ENCODE measurements around the gene NME5.
"Not testable (repeated sequence)": the region's sequence is repeated elsewhere in the genome, so short reads cannot be mapped to it uniquely, and the experiment has no call there.

NME5 gene

DNA sequence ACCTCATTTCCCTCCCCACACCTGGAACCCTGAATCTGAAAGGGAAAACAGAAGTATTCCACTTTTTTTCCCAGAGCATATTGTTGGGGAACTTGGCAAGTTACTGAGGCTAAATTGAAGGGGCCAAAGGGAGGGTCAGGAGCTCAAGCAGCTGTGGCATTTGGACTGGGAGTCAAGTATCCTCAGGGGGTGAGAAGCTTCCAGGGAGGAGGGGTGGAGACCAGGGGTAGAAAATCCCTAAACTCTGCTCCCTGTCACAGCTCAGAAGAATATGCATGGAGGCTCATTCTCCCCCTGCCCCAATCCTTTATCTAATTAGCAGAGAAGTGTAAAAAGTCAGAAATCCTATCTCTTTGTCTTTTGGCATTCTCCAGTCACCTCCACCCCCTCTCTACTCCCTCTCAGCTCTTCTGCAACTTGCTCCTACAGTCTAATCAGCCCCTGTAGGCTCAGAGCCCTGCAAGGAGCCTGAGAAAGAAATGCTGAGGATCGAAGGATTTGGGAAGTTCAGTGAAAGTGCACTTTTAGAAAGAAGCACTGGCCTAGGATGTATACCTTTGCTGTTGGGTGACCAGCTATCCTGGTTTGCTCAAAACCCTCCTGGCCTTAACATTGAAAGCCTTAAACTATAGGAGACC is 61.1 kb downstream of the NME5 start:
- no peak for DNase-seq (ENCODE audit: low read depth)

DNA sequence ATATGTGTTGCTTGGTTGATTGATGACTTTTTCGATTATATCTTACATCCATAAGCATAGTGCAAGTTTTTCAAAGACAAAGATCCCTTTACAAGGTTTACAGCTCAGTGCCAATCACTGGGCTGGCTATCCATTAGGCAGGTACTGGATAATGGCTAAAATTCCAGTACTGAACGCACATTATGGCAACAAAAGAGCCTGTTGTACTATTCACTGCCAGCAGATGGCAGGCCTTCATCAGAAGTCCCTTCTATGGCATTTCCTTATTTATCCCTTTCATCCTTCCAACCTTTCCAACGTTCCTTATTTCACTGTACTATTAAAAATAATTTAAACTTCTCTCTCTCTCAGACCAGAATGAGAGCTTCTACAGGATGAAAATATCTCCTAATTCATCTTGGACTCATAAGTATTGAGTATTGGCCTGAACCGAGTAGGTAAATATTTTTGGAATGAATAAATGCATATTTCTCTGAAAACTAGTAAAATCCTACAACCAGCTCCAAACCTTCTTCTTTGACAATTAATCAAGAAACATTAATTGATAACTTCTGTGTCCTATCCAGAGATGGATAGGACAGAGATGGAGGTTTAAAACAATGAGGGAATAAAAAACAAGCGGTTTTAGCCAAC is 62.0 kb downstream of the NME5 start:
- peak; percentile 34 for DNase-seq (ENCODE audit: low read depth)

DNA sequence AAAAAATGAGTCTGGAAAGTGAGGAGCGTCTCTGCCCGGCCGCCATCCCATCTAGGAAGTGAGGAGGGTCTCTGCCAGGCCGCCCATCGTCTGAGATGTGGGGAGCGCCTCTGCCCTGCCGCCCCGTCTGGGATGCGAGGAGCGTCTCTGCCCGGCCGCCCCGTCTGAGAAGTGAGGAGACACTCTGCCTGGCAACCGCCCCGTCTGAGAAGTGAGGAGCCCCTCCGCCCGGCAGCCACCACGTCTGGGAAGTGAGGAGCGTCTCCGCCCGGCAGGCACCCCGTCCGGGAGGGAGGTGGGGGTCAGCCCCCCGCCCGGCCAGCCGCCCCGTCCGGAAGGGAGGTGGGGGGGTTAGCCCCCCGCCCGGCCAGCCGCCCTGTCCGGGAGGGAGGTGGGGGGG is 69.2 kb downstream of the NME5 start:
- not testable (repeated sequence) for DNase-seq (ENCODE audit: low read depth)

DNA sequence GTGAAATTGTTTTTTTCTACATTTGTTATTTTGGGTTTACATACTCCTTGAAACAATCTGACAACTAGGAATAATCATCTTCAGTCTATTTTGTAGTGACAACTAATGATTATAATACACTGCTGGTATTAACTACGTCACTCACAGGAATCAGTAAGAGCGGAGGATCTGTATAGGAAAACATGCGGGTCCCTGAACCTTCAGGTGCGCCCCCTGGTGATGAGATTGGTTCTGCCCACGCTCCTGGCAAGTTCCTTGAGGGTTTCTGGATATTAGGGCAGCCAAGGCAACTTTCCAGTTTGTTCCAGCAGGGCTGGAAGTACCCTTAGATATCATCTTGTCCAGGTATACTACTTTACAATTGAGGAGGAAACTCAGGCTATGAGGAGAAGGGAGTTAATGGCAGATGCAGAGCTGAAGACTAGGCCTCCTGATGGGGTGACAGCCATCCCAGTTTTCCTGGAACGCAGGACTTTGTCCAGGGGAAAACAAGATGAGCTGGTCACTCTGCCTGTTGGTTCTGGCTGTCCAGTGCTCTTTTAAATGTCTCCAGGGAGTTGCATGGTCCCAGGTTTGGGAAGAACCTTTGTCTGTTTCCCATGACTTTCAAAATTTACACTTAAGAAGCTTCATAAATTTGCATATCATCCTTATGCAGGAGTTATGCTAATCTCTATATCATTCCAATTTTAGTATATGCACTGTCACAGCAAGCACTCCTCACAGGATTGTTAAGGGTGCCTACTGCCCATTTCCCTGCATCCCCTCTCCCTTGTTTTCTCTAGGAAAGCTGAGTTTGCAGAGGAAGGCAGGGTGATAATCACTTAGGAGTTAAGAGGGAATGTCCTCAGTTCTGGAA is 70.3 kb downstream of the NME5 start:
- DNase-seq (ENCODE audit: low read depth): peak; percentile 67

DNA sequence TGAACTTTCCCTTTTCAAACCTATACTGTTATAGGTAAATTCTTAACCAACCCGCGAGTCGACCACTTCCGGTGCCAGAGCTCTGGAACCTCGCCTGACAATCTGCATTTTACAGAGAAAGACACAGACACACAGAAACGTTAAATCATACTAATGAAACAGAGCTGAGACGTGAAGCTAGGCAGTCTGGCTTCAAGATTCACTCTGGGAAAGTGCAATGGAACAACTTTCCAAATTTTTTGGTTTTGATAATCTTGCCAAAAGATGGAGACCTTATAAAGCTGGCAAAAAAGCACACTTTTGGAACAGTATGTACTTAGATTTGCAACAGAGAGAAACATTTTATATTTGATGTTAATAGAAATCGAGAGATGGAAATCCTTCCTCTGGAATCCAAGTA is 71.3 kb downstream of the NME5 start:
- no peak for DNase-seq (ENCODE audit: low read depth)

Measured in activated T-cell treated with anti-CD3 and anti-CD28 coated beads for 1 hour (primary cell).